Psoas muscle (tissue), 8 donors: Measurements from ENCODE around the gene ACVR1. TPM values are rescaled to one million over a fixed set of nuclear protein-coding genes. Genes with fewer than 3 reads are reported as not detected.

ENCODE experiments used
- ATAC-seq, 4 donors: fragments of 200-7000 bp; cut with Tn5 transposase; one replicate each; pipeline ENCODE4 v1.9.1; 2020; ENCODE audit warnings: moderate library complexity in 3 of 4, mild to moderate bottlenecking in 2 of 4
- DNase-seq, 2 donors: peaks; one replicate each; pipeline ENCODE4 v3.0.0-alpha.2; 2020
- H3K27ac ChIP-seq: fragments of 200-600 bp; one replicate; pipeline ENCODE4 v1.8.0; 2022
- H3K27me3 ChIP-seq, 3 donors: fragments of 200-600 bp in 1 of 3; one replicate each; pipeline versions ENCODE4 v1.6.1 to v1.8.0; 2013 to 2022; ENCODE audit warnings: low read length in 2 of 3, mild to moderate bottlenecking in 2 of 3, moderate library complexity in 1 of 3; ENCODE audit not compliant: insufficient read depth in 3 of 3
- H3K36me3 ChIP-seq, 2 donors: fragments of 200-600 bp in 1 of 2; one replicate each; pipeline versions ENCODE4 v1.6.1 to v1.8.0; 2013 to 2022; ENCODE audit warnings: low read depth in 1 of 2, mild to moderate bottlenecking in 1 of 2, moderate library complexity in 1 of 2; ENCODE audit not compliant: insufficient read depth in 1 of 2
- H3K4me1 ChIP-seq: fragments of 200-600 bp; one replicate; pipeline ENCODE4 v1.8.0; 2022
- H3K4me3 ChIP-seq: fragments of 200-600 bp; one replicate; pipeline ENCODE4 v1.8.0; 2022; ENCODE audit warnings: mild to moderate bottlenecking
- H3K9me3 ChIP-seq: fragments of 200-600 bp; one replicate; pipeline ENCODE4 v1.8.0; 2022
- WGBS, 3 donors: extraction: QIAGEN DNeasy Blood & Tissue Kit; methylation state at CpG; one replicate each; pipeline versions ENCODE4 v1.1.6 to v1.1.7; 2013; 5-methylcytosine and 5-hydroxymethylcytosine counted together
- intact Hi-C, 2 donors: fragments of 100-400 bp; cut with DNase I; formaldehyde crosslinking; loops; one replicate each; pipeline versions ENCODE4 v1.11.0 to v1.14.2; 2022
- long read RNA-seq, 2 donors: library from polyadenylated mRNA; unstranded; transcript quantifications; one replicate each; pipeline ENCODE4 v2.0.0, GENCODE V29; 2021
- polyA plus RNA-seq, 3 donors: library from polyadenylated mRNA; stranded (reverse); fragments of 200-250 nt; gene quantifications; one replicate each; pipeline ENCODE4 v1.2.3, GENCODE V29; 2013
- total RNA-seq, 4 donors: library from RNA; stranded (reverse); fragmentation: NEBNext Ultra II Directional in 2 of 4; extraction: Animal tissue kit (Norgen Biotek cat#: 25700) in 2 of 4; gene quantifications; one replicate each; pipeline versions ENCODE4 v1.2.1 to v1.2.4, GENCODE V29; 2021 to 2023
- TF ChIP-seq, protein P1 (sequence below): fragments of 200-600 bp; IDR thresholded peaks from one replicate; pipeline ENCODE4 v1.8.0; 2022; ENCODE audit warnings: antibody characterized with exemption
- donor health status: healthy with polysubstance abuse.
- donor health status: DM: no; HTN: no; CAD: no; lungs with moderate emphysema.
- donor health status: Bipolar disorder and iron deficiency.
- donor health status: healthy.
- donor health status: DM: yes; HTN: yes; CAD: no.
- donor health status: DM: no; HTN: no; CAD: no.
- donor health status: DM: no; HTN: no; CAD: no.
- donor health status: DM: yes; HTN: yes; CAD: no.

The ACVR1 gene
- total RNA-seq (10 to 100 TPM; 23.6 to 28.0 (median 25.4) TPM), polyA plus RNA-seq (10 to 100 TPM in 2 of 3 donors, 1 to 10 TPM in 1; 9.5 to 24.1 (median 14.9) TPM)
- long read RNA-seq, donor 1, transcript ACVR1-207 (11 exons, 2,861 nt): major isoform, 13 of 26 reads
- long read RNA-seq, donor 1, partial matches to known transcripts: 1 of 26 reads
- long read RNA-seq, donor 1, other reads (novel, unspliced or antisense): 12 of 26 reads
- long read RNA-seq, donor 2, transcript ACVR1-207 (11 exons, 2,861 nt): major isoform, 27 of 55 reads
- long read RNA-seq, donor 2, partial matches to known transcripts: 6 of 55 reads
- long read RNA-seq, donor 2, other reads (novel, unspliced or antisense): 22 of 55 reads

DNA sequence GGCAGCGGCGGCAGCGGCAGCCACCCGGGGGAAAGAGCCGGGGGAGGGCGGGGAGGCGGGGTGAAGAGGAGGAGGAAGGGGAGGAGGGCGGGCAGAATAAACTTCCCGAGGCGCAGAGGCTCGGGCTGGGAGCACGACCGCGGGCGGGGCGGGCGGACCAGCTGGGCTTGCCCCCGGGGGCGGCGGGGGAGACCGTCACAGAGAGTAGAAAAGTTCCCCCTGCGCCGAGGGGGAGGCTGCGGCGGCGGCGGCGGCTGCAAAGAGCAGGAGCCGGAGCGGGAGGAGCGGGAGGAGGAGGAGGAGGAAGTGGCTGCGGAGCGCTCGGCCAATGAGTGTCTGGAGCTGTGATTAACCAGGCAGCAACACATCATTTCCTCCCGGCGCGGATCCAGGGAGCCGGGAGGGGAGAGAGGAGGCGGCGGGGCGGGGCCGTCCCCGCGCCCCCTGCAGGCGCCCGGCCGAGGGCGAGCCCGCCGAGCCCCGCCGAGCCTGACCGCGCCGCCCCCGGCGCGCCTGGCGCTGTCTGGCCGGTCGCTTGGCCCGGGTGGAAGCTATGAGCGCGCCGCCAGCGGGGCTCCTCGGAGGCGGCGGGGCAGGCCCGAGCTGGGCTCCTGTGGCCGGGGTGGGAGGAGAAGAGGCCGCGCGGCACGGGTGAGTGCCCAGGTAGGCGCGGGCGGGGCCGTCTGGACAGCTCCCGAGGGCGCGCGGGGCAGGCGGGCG lies at the start of gene ACVR1:
Gene ACVR1 (minus strand): TSS at position 265 of the 720 bp plus-strand sequence. CDS start 76,837 bp downstream, outside the sequence.
- ATAC-seq: peak; percentile 92 to 96 (median 95)
- Histone ChIP-seq H3K36me3 (no peaks in the 10 kb centered on the region), H3K9me3 (no peaks in the 10 kb centered on the region), H3K27ac (peak within 1 kb of the TSS; percentile 97), H3K4me1 (peaks cover 44% of the 10 kb centered on the region), H3K4me3 (peak within 1 kb of the TSS; percentile 88), H3K27me3 (no peaks in the 10 kb centered on the region)
- 0 to 1% (median 1%) methylated on average over 40 to 84 of the region's 85 CpGs for WGBS, 3 donors
- intact Hi-C loops: loop anchor here (1.0 to 10.0 kb wide), 3 partner anchors 18 to 879 kb away; no protein-coding TSS in a partner anchor
- TF ChIP-seq, protein P1, sequence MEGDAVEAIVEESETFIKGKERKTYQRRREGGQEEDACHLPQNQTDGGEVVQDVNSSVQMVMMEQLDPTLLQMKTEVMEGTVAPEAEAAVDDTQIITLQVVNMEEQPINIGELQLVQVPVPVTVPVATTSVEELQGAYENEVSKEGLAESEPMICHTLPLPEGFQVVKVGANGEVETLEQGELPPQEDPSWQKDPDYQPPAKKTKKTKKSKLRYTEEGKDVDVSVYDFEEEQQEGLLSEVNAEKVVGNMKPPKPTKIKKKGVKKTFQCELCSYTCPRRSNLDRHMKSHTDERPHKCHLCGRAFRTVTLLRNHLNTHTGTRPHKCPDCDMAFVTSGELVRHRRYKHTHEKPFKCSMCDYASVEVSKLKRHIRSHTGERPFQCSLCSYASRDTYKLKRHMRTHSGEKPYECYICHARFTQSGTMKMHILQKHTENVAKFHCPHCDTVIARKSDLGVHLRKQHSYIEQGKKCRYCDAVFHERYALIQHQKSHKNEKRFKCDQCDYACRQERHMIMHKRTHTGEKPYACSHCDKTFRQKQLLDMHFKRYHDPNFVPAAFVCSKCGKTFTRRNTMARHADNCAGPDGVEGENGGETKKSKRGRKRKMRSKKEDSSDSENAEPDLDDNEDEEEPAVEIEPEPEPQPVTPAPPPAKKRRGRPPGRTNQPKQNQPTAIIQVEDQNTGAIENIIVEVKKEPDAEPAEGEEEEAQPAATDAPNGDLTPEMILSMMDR: peak; percentile 64
- peak; percentile 97 to 98 for DNase-seq

- no peak for ATAC-seq
- 84 to 90% (median 86%) methylated on average over 3 of the region's 3 CpGs for WGBS, 3 donors
- H3K27ac ChIP-seq: no peak overlapping the region
These were observed 48.9 kb upstream of the ACVR1 start for GRCh38 chr2:157925071-157925470.

GRCh38 chr2:157923598-157924217 lies 47.6 kb upstream of the ACVR1 start:
- no peaks in the 10 kb centered on the region for H3K36me3 ChIP-seq
- H3K4me3 ChIP-seq: no peak overlapping the region
- no peak for ATAC-seq
- DNase-seq: no peak
- no peak overlapping the region for H3K27ac ChIP-seq
- intact Hi-C loops: no loop called here
- no peaks in the 10 kb centered on the region for H3K9me3 ChIP-seq
- H3K4me1 ChIP-seq: no peaks in the 10 kb centered on the region
- H3K27me3 ChIP-seq: no peaks in the 10 kb centered on the region
- TF ChIP-seq, protein P1: no peak
- 64 to 69% (median 66%) methylated on average over 5 of the region's 5 CpGs for WGBS, 3 donors

More at GRCh38 chr2:157925071-157925470, 48.9 kb upstream of the ACVR1 start:
- H3K36me3 ChIP-seq: no peaks in the 10 kb centered on the region
- H3K4me3 ChIP-seq: no peak overlapping the region
- no peaks in the 10 kb centered on the region for H3K4me1 ChIP-seq
- H3K27me3 ChIP-seq: no peaks in the 10 kb centered on the region
- intact Hi-C loops: no loop called here
- no peaks in the 10 kb centered on the region for H3K9me3 ChIP-seq
- no peak for DNase-seq
- TF ChIP-seq, protein P1: no peak

- no peak overlapping the region for H3K4me3 ChIP-seq
- no peak for DNase-seq
- H3K9me3 ChIP-seq: no peaks in the 10 kb centered on the region
- H3K4me1 ChIP-seq: no peaks in the 10 kb centered on the region
- 94 to 97% (median 94%) methylated on average over 1 of the region's 1 CpG for WGBS, 3 donors
- H3K27me3 ChIP-seq: no peaks in the 10 kb centered on the region
- ATAC-seq: no peak
- no peak overlapping the region for H3K27ac ChIP-seq
- H3K36me3 ChIP-seq: no peaks in the 10 kb centered on the region
- intact Hi-C loops: no loop called here
- TF ChIP-seq, protein P1: no peak
These were observed 46.7 kb upstream of the ACVR1 start for GRCh38 chr2:157922815-157923214.
